ENCODE results near the gene EPHA4.

Gene EPHA4

DNA sequence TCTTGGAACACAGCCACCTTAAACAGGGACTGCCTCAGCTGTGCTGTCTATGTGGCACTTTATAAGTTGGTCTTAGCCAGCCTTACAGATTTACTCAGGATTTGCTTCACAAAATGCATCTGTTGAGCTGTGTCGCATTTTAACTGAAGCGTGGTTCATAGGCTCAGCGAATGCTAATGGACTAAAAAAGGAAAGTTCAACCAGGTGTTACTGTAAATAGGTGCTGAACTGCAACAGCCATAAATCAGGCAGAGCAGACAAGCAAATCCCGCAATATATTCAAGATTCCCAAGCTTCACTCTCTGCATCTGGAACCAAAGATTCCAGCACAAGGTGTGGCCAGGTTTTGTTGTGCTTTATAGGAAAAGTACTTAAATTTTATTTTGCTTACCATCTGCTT is 130.0 kb downstream of the EPHA4 start:
- DNase-seq (ENCODE audit: low read depth in 2 of 2) = no peak

- DNase-seq (ENCODE audit: low read depth in 2 of 2) = no peak
Measured at GRCh38 chr2:221439761-221440479, 132.2 kb downstream of the EPHA4 start.

DNA sequence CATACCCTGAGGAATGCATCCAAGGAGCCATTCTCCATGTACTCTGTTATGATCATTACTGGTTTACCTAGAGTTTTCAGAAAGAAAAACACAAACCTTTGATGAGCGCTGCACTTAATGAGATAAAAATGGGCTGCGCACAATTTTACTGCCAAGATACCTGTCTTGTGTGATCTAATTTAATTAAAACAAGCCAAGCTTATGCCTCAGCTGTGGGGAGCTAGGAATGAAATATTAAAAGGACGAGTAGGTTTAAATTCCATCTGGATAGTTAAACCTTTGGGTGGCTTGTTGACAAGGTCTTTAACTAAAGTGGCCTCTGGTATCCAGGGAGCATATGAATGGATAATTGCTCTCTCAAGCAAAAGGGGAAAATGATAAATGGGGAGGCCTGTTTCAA is 135.0 kb downstream of the EPHA4 start:
- DNase-seq (ENCODE audit: low read depth in 2 of 2) = no peak

DNA sequence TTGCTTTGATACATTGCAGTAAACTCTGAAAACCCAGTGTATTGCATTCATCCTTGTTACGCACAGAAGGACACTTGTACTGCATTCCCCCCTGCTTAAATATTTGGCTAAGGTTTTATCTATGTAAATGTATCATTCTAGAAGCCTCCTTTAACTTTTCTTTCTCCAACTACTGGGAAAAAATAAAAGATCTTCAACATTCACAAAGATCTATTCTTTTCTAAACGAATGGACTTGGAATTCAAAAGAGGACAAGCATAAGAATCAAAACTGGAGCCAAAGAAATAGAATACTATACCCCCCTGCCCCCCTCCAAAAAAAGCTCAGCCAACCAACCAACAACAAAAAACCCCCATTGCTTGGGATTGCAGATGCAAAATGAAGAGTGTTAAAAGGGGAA is 136.9 kb downstream of the EPHA4 start:
- DNase-seq (ENCODE audit: low read depth in 2 of 2) = no peak

DNA sequence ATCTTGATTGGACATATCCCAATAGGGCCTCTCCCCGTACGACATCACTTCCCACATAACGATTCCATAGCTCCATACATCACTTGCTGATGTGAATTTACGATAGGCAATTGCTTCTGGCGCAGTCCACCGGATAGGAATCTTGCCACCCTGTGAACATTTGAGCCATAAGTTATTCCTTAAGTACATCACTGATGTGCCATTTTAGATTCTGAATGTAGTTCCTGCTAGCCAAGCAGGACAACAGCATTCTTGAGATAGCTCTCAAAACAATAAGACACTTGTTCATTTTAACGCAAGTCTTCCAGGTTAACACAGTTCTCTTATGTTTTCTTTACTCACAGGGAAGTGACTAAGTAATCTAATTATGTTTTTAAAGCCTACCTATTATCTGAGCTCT is 138.0 kb downstream of the EPHA4 start:
- no peak for DNase-seq (ENCODE audit: low read depth in 2 of 2)

DNA sequence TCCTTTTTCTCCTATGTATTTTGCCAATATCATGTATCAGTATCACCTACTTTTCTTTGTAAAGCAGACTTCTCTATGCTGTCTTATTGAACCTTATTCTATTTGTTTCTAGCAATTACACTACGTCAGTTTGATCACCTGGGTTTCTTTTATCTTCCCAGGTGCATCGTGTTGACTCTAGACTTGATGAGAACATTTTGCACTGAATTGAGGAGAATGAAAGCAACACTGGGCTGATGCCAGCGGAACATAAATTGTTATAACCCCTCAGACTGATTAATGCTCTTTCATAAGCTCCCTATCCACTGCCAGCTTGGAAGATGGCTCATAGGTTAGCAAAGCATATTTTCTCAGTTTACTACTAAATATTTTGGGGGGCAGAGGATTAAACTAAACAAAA is 140.6 kb downstream of the EPHA4 start:
- no peak for DNase-seq (ENCODE audit: low read depth in 2 of 2)

- no peak for DNase-seq (ENCODE audit: low read depth in 2 of 2)
Measured at GRCh38 chr2:221429741-221430491, 142.2 kb downstream of the EPHA4 start.

- DNase-seq (ENCODE audit: low read depth in 2 of 2) = no peak
Measured at GRCh38 chr2:221428896-221429295, 143.2 kb downstream of the EPHA4 start.

DNA sequence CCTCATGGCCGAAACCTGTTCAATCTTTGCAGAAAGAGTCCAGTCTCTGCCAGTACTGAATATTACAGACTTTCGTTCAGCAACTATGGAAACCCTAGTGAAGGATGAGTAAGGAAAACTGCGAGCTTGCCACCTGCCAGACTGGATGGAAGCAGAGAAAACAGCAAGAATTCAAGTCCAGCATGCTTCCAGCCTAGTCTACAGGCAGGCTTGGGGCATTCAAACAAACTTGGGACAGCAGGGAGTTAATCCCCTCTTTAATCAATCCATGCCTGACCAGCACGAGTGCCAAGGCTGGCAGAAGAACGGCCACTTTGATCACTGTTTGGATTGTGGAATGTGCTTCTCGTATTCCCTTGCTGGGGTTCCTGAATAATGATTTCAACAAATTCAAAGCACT is 145.2 kb downstream of the EPHA4 start:
- DNase-seq (ENCODE audit: low read depth in 2 of 2) = no peak

DNA sequence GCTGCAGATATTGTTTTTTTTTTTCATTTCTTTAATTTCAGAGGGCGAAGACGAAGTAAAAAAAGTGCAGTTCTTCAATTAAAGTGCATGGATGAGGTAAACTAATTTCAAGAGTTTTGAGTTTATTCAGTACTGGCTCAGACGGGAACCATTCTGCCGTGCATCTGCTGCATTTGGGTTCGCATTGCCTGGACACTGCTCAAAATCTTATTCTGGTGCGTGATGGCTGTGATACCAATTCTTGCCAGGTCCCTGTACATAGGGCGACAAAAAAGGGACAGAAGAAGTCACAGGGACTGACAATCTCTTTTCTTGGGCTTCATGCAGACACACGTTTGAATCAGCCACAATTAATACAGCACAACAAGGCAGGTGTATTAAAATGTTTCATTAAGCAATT is 146.2 kb downstream of the EPHA4 start:
- DNase-seq (ENCODE audit: low read depth in 2 of 2) = no peak

DNA sequence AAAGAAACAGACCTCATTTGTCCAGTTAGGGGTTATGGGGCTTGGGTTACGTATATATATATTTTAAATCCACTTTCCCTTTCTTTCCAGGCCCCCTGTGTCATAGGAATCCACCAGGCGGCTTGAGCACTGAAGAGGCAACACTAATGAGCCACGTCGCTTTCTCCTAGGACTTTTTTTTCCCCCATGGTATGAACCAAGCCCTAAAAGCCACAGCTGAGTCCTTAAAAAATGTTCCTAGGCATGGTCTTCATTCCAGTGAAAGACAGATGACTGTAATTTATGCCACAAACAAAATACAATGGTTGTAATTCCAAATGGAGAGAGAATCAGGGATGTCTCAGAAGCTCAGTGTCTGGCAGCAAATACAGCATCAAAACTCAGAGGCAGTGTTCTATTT is 146.8 kb downstream of the EPHA4 start:
- DNase-seq (ENCODE audit: low read depth in 2 of 2) = no peak

GRCh38 chr2:221423210-221423804 is 148.8 kb downstream of the EPHA4 start:
- DNase-seq (ENCODE audit: low read depth in 2 of 2) = no peak

GRCh38 chr2:221422516-221423209 is 149.4 kb downstream of the EPHA4 start:
- no peak for DNase-seq (ENCODE audit: low read depth in 2 of 2)

DNA sequence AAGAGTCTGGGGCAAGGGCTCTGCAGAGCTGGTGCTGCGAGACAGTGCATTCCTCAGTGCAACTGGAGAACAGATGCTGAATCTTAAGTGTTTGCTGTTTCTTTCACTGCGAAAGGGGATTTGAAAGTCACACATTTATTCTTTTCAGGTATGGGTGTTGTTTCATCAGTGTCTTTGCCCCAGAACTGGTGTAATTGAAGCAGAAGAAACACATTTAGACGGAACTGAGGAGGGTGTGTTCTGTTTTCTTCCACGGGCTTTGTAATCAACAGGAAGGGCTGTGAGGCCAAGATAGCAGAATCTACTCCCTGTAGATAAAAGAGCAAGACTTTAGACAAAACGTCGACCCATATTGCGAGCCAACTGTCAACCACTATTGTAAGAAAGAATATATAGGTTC is 151.9 kb downstream of the EPHA4 start:
- DNase-seq (ENCODE audit: low read depth in 2 of 2) = no peak

DNA sequence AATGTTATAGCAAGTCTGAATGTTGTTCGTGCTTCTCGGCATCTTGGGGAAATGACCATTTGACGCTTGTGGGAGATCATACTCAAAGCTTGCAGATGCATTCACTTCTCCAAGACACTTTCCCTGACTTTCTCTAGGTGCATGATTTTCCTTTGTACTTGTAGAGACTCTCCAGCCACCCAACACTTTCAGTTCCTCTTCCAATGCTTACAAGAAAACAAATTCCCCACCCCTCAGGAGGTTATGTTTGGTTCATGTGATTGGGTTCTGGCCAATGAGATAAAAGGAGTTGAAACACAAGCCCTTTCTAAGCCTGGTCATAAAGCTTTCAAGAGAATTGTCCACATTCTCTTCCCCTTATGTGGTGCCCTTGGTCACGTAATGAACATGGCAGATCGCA is 156.3 kb downstream of the EPHA4 start:
- DNase-seq (ENCODE audit: low read depth in 2 of 2) = no peak

- DNase-seq (ENCODE audit: low read depth in 2 of 2) = no peak
Measured at GRCh38 chr2:221412978-221413377, 159.1 kb downstream of the EPHA4 start.

DNA sequence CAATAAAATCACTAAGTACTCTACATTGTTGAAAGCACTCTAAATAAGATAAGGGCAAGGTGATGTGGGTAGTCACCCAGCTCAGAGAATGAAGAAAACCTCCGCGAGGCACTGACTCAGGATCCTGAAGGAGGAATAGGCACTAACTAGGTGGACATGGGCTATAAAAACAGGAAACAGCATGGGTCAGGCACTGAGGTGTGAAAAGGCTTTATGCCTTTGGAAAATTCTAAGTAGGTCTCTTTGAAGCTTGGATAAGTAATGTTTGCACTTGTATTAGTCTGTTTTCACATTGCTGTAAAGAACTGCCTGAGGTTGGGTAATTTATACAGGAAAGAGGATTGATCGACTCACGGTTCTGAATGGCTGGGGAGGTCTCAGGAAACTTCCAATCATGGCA is 161.6 kb downstream of the EPHA4 start:
- no peak for DNase-seq (ENCODE audit: low read depth in 2 of 2)

- DNase-seq (ENCODE audit: low read depth in 2 of 2) = no peak
Measured at GRCh38 chr2:221407765-221408164, 164.3 kb downstream of the EPHA4 start.

- DNase-seq (ENCODE audit: low read depth in 2 of 2) = no peak
Measured at GRCh38 chr2:221405521-221405920, 166.6 kb downstream of the EPHA4 start.

GRCh38 chr2:221402072-221402471 is 170.0 kb downstream of the EPHA4 start:
- DNase-seq (ENCODE audit: low read depth in 2 of 2) = no peak

DNA sequence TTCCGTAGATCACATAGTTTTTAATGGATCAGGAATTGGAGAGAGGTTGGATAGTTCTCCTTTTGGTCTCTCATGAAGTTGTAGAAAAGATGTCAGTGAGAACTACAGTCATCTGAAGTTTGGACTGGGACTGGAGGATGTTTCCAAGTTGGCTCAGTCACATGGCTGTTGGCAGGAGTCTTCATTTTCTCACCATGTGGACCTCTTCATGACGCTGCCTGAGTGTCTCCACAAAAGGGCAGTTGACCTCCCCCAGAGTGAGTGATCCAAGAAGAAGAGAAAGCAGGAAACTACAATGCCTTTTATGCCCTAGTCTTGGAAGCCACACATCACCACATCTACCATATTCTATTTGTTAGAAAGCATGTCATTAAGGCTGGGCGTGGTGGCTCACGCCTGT is 171.7 kb downstream of the EPHA4 start:
- DNase-seq (ENCODE audit: low read depth in 2 of 2) = no peak

DNA sequence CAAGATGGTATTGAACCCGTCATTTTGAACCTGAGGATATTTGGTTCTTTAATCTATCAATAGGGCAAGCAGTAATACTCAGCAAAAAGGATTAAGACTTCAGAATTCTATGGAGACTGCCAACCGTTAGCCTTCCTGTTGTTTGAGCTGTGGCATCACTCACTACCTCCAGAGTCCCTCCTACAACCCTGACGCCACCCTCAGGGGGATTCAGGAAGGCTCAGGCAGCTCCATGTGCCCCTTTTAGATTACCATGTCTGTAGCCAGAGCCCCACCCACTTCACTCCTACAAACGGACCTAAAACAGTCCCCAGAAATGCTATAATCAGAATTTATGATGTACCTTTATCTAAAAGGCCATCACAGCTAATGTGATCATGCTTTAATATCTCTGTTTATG is 172.9 kb downstream of the EPHA4 start:
- no peak for DNase-seq (ENCODE audit: low read depth in 2 of 2)

DNA sequence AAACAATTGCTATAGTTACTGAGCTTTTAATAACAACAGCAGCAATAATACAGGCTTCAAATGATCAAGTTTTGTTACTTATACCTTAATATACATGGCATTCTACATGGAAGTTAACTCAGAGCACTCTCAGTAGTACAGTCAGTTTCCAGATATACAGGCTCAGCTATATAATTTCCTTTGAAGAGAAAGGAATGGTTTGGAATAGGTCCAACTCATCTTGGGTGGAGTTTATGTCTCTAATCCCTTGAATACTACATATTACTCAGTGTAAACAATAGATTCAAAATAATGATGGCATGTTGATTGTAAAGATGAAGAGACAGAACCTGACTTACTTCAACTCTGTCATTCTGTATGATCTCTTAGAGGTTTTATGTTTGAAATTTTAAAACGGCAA is 174.9 kb downstream of the EPHA4 start:
- no peak for DNase-seq (ENCODE audit: low read depth in 2 of 2)
